Stimulated activated CD8-positive, alpha-beta memory T cell treated with anti-CD3 and anti-CD28 coated beads, Interleukin-15, amount 100 ng/mL, for 48 hours (primary cell): ENCODE measurements around the gene LIN52.

Experiments used
- DNase-seq, 2 donors: peaks; one replicate each; pipeline ENCODE4 v3.0.0-alpha.2; 2020; ENCODE audit warnings: low read depth in 2 of 2

The LIN52 gene, protein sequence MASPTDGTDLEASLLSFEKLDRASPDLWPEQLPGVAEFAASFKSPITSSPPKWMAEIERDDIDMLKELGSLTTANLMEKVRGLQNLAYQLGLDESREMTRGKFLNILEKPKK

GRCh38 chr14:74084277-74085046 is at the start of gene LIN52, which contains the start of gene ALDH6A1:
Gene LIN52 (plus strand): TSS chr14:74084956. CDS start chr14:74084975, 19 bp downstream.
Gene ALDH6A1 (minus strand): TSS chr14:74084453. CDS start chr14:74084394, 59 bp downstream.
- DNase-seq, result peak; percentile 98 to 99

- no peak for DNase-seq
These were observed 49.2 kb upstream of the LIN52 start for GRCh38 chr14:74035556-74035955.

GRCh38 chr14:74038020-74038859 is 46.5 kb upstream of the LIN52 start:
- no peak for DNase-seq

GRCh38 chr14:74042296-74042695 is 42.5 kb upstream of the LIN52 start:
- no peak for DNase-seq

DNA sequence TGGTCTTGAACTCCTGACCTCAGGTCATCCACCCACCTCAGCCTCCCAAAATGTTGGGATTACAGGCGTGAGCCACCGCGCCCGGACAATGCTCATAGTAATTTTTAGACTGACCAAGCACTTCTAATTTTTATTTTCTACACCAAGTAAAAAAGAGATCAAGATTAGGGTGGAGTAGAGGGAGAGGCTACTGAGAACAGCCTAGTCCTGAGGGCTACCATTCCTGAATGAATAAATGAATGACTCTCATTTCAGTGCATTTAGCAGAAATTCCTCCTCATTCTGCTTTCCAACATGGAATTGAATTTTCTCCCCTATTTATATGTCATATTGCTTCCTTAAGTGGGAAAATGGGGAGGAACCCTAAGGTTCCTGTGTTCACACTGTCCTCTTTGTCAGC is 39.2 kb upstream of the LIN52 start:
- no peak for DNase-seq

- no peak for DNase-seq
These were observed 36.5 kb upstream of the LIN52 start for GRCh38 chr14:74048281-74048680.

DNA sequence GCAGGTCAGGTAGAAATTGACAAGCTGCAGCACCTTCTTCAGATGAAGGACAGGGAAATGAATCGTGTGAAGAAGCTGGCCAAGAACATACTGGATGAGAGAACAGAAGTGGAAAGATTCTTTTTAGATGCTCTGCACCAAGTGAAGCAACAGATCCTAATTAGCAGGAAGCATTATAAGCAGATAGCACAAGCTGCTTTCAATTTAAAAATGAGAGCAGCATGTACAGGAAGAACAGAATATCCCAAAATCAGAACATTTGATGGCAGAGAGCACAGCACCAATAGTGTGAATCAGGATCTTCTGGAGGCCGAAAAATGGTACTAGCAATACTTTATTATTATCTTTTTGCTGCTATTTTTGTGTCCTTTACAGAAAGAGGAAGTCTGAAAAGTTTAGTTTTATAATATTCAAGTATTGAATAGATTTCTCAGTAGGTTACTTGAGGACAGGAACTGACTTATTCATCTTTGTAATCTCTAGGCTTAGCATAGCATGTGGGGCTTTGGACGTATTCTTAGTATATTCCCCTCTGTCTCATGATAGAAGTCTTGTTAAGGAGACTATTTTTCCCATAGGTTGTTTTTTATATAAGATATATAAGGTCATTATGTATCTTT is 34.8 kb upstream of the LIN52 start:
- DNase-seq, result no peak

DNA sequence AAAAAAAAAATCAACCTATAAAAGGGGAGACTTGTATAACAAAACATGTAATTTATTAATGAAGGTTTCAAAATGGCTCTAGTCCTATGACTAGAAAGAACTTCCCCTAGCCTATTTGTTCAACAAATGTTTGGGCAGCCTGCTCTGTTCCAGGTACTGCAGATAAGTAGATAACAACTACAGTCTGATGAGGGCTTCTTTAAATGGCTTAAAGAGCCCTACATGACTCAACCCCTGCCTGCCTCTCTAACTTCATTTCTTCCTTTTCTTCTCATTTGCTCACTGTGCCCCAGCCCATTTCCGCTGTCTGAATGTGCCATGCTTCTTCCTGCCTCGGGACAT is 22.0 kb upstream of the LIN52 start:
- DNase-seq, result no peak

GRCh38 chr14:74064426-74064825 is 20.3 kb upstream of the LIN52 start:
- DNase-seq, result no peak

DNA sequence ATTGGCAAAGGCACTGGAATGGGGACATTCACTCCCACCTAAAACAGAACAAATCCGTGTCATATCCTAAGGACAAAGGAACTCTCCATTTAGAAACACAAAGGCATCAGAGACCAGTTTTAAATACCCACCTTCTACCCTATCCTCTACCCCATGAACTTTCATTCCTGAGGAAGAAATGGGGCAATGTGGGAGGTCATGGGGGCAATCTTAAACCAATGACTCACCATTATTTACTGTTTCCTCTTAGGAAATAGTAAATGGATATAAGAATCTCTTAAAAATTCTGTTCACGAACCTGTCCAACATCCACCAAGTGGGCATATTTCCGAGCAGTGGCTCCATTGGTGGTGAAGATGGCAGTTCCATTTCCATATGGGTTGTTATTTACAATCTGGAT is 19.9 kb upstream of the LIN52 start:
- DNase-seq, result no peak

DNA sequence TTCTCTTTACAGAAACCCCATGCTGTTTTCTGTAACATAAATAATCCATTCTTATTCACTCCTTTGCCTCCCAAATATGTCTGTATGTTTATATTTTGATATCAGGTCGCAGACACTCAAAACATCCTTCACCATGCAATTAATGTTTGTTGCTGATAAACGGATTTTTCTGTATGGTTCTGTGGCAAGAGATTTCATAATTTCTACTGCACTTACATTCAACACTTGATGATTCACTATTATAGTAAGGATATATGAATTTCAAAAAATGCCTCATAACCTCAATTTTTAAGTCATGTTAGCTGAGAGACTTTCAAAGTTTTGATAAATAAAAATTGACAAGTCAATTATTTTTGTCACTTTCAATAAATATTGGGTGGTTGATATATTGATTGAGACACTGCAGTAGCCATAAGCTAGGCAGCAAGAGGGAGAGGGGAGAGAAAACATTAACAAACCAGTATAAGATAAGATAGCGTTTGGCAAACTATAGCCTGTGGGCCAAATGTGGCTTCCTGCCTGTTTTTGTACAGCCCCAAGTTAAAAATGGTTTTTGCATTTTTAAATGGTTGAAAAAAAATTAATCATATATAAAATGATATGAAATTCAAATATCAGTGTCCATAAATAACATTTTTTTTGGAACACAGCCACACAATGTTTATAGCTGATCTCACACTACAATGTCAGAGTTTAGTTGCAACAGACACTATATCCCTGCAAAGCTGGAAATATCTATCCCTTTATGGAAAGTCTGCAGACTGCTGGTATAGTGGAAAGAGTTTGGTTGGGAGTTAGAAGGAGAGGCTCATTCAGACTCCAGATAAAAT is 18.8 kb upstream of the LIN52 start:
- no peak for DNase-seq

DNA sequence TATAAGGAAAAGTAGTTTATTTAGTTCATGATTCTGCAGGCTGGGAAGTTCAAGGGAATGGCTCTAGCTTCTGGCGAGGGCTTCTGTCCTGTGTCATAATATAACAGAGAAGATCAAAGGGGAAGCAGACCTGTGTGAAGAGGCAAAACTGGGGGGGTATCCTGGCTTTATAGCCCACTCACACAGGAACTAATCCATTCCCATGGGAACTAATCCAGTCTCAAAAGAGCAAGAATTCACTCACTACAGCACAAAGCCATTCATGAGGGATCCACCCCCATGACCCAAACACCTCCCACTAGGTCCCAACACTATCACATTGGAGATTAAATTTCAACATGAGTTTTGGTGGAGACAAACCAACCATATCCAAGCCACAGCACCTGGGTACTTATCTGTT is 7.4 kb upstream of the LIN52 start:
- no peak for DNase-seq

DNA sequence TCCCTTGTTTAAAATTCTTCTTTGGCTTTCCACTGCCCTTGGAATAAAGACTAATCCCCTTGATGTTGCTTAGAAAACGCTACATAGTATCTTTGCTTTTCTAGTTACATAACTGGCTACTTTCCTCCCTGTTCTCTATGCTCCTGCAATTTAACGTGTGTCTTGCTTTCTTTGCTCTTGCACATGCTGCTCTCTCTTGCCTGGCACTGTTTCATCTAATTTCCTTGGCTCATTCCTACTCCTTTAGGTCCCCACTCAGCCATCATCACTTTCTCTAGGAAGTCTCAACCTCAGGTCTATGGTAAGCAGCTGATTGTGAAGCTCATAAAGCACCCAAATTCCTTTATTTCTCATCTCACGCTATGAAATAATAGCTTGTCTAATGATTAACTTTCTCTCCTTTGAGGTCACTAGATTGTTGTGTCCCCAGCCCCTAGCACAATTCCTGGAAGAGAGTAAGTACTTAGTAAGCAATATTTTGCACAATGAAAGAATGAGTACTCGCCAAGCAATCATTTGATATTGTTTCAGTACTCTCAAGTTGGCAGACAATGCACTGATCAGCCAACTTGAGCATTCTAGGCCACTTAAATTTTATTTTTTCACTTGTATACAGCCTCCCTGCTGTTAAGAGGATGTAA is 3.8 kb upstream of the LIN52 start:
- no peak for DNase-seq

DNA sequence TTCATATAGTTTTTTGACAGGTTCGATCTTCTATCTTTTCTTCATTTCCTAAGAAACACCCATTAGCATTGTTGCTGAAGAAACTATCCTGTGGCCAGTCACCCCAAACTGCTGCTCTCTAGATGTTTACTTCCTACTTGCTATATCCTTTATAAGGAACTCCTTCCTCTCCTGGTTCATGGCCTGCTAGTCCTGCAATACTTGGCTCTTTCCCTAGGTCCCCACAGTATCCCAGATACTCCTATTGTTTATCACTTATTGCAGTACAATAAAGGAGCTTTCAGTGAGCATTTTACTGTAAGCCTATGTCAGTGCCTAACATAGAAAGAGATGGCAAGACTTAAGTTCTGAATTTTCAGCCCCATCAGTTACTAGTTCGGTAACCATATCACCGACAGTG is 3.3 kb upstream of the LIN52 start:
- no peak for DNase-seq

DNA sequence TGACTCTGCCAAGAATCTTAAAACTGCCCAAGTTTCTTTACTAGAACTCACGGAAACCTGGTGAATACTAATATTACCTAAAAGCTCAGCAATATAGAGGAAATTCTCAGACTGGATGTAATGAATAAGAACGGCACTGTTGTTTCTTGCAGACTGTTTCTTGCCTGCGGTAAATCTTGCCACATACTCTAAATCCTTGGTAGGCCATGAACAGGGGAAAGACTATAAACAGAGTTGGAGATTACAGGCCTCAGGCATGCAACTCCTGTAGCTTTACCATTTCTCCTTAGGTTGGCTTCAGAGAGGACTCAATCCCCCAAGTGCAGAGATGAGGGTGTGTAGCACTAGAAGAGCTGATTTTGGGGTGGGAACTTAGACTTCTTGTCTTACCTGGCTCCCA is 1.6 kb upstream of the LIN52 start:
- DNase-seq, result no peak

DNA sequence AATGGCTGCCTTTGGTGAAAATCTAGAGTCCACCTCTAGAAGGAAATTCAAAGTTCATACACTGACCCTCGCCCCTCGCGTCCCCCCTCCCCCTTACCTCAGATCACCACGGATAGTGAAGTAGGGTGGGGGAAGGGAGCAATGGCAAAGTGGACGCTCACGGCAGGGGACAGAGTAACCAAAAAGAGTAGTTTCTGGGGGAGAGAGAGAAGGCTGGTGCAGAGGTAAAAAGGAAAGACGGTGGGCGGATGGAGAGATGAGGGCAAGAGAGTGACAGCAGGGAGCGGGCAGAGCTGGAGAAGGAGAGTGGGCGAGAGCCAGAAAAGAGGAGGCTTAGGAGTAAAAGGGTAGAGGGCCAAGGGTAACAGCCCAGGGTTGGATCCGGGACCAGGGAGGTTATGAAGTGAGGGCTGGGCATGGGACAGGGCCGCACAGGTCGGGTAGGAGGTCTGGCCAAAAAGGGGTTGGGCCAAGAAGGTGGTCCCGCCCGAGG is 926 bp upstream of the LIN52 start:
- DNase-seq, result no peak

DNA sequence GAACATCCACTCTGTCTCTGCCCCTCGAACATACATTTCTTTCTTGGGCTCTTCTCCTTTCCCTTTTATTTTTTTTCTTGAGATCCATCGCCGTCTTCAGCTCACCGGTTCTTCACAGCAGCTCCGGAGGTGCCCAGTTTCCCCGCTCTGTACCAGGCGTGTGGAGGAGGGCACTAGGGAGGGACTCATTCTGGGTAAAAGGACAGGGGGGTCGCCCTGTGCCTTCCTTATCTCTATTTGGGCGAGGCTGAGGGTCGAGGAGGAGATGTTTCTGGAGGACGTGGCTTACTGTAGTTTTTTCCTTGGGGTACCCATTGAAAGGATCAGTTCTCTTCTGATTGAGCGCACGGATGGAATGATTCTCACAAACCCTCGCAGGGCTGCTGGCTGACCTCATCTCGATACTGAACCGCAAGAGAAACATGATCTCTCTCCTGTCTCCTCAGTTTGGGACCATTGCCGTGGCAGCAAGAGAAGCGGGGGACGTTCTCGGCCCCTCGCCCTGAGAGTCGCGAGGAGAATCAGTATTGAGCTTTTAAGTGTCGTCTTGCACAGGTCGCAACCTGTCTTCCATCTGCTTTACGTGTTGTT is 386 bp downstream of the LIN52 start:
- DNase-seq, result peak in 1 of 2 donors; percentile 28

- no peak for DNase-seq
These were observed 1.1 kb downstream of the LIN52 start for GRCh38 chr14:74085828-74086227.

GRCh38 chr14:74089251-74090020 is 4.7 kb downstream of the LIN52 start:
- no peak for DNase-seq

- no peak for DNase-seq
These were observed 20.6 kb downstream of the LIN52 start for GRCh38 chr14:74105381-74105780.
